Endodermal cell (in vitro differentiated cells): ENCODE measurements around the gene ADCY3. TPM values are rescaled to one million over a fixed set of nuclear protein-coding genes. Genes with fewer than 3 reads are reported as not detected.

Source experiments
- DNase-seq: peaks from one replicate; pipeline ENCODE4 v3.0.0-alpha.2; 2017
- H3K27ac ChIP-seq: 2 replicates; pipeline ENCODE4 v1.5.1; 2013; ENCODE audit warnings: mild to moderate bottlenecking, low read depth, low read length, moderate library complexity
- H3K27me3 ChIP-seq: 2 replicates; pipeline ENCODE4 v1.6.1; 2013; ENCODE audit warnings: mild to moderate bottlenecking, low read length, moderate library complexity; ENCODE audit not compliant: insufficient read depth, control insufficient read depth, poor library complexity, severe bottlenecking
- H3K36me3 ChIP-seq: 2 replicates; pipeline ENCODE4 v1.7.0; 2013; ENCODE audit warnings: mild to moderate bottlenecking, low read length, moderate library complexity; ENCODE audit not compliant: control insufficient read depth, insufficient read depth
- H3K4me1 ChIP-seq: one replicate; pipeline ENCODE4 v1.7.0; 2013; ENCODE audit warnings: low read length; ENCODE audit not compliant: control insufficient read depth, insufficient read depth
- H3K4me3 ChIP-seq: 2 replicates; pipeline ENCODE4 v1.5.1; 2013; ENCODE audit warnings: mild to moderate bottlenecking, low read length, moderate library complexity
- H3K9ac ChIP-seq: 2 replicates; pipeline ENCODE4 v1.6.1; 2013; ENCODE audit warnings: mild to moderate bottlenecking, low read length, moderate library complexity; ENCODE audit not compliant: poor library complexity, severe bottlenecking; ENCODE audit errors: extremely low read depth
- H3K9me3 ChIP-seq: 2 replicates; pipeline ENCODE4 v1.6.1; 2013; ENCODE audit warnings: mild to moderate bottlenecking, low read length, moderate library complexity; ENCODE audit not compliant: control insufficient read depth
- H3K27ac Mint-ChIP-seq: 2 replicates; pipeline ENCODE4 v1.8.0; 2020; ENCODE audit warnings: mixed read lengths
- H3K27me3 Mint-ChIP-seq: 2 replicates; pipeline ENCODE4 v1.8.0; 2021; ENCODE audit warnings: mild to moderate bottlenecking, mixed read lengths; ENCODE audit not compliant: insufficient read depth
- H3K36me3 Mint-ChIP-seq: 2 replicates; pipeline ENCODE4 v1.8.0; 2020; ENCODE audit warnings: low read depth, mixed read lengths
- H3K4me1 Mint-ChIP-seq: 2 replicates; pipeline ENCODE4 v1.8.0; 2020; ENCODE audit warnings: mixed read lengths
- H3K4me3 Mint-ChIP-seq: 2 replicates; pipeline ENCODE4 v1.8.0; 2020; ENCODE audit warnings: mild to moderate bottlenecking, moderate library complexity, mixed read lengths
- H3K9me3 Mint-ChIP-seq: 2 replicates; pipeline ENCODE4 v1.8.0; 2020; ENCODE audit warnings: mild to moderate bottlenecking, mixed read lengths
- WGBS, 2 experiments: methylation state at CpG; one replicate each; pipeline versions ENCODE4 v1.1.5 to v1.1.7; 2013; ENCODE audit warnings: missing lambda C conversion rate in 2 of 2, mixed read lengths in 1 of 2; ENCODE audit not compliant: insufficient coverage in 1 of 2, insufficient read length in 1 of 2; 5-methylcytosine and 5-hydroxymethylcytosine counted together
- total RNA-seq, 2 donors: library from RNA; stranded (reverse); fragmentation: NEBNext Ultra II Directional in 1 of 2; extraction: Animal tissue kit (Norgen Biotek cat#: 25700) in 1 of 2; gene quantifications; 2 replicates in 1 of 2; 3 replicates in 1 of 2; pipeline ENCODE4 v1.2.1, GENCODE V29; 2021
- TF ChIP-seq, protein P1 (sequence below): fragments of 200-600 bp; sonication (generic); conservative IDR thresholded peaks from 2 replicates; pipeline ENCODE4 v1.5.0; 2021; ENCODE audit warnings: antibody characterized with exemption, mild to moderate bottlenecking

Gene ADCY3
- total RNA-seq, 2 donors from 2014 or later = 29.8 to 41.2 TPM

DNA sequence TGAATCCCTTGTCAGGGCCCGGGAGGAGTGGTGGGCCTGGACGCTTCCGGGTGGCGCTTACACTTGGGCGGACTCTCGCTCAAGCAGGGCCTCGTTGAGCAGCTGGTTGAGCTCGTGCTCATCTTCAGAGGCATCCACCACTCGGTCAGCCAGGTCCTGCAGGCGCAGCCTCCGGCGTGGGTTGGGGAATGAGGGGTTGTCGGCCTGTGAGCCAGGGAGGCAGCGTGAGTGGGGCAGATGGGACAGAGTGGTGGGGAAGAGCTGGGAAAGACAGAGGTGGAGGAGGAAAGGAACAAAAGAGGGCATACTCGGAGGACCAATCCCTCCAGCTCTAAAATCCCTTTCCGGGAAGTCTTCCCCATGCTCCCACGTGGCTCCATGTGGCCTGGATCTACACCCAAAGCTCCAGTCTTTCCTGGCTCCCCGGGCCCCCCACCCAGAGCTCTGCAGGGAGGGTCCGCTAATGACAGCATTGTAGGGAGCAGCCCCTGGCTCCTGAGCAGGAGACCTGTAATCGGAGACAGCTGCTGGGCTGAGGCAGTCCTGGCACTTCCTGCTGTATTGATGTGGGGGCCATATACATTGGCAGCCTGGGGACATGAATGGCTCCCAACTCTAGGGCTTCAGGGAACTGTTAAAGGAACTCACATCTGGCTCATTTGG lies 85.2 kb downstream of the ADCY3 start:
- Mint-ChIP-seq H3K36me3 (peaks cover 29% of the 10 kb centered on the region), H3K4me1 (peaks cover 13% of the 10 kb centered on the region), H3K27ac (peak overlapping the region; percentile 39), H3K9me3 (peaks cover 1% of the 10 kb centered on the region), H3K27me3 (no peaks in the 10 kb centered on the region), H3K4me3 (no peak overlapping the region)
- Histone ChIP-seq H3K27ac (no peak overlapping the region), H3K4me1 (no peaks in the 10 kb centered on the region), H3K36me3 (peaks cover 4% of the 10 kb centered on the region), H3K9ac (no peak overlapping the region), H3K27me3 (no peaks in the 10 kb centered on the region), H3K4me3 (no peak overlapping the region), H3K9me3 (peaks cover 6% of the 10 kb centered on the region)
- TF ChIP-seq, protein P1, sequence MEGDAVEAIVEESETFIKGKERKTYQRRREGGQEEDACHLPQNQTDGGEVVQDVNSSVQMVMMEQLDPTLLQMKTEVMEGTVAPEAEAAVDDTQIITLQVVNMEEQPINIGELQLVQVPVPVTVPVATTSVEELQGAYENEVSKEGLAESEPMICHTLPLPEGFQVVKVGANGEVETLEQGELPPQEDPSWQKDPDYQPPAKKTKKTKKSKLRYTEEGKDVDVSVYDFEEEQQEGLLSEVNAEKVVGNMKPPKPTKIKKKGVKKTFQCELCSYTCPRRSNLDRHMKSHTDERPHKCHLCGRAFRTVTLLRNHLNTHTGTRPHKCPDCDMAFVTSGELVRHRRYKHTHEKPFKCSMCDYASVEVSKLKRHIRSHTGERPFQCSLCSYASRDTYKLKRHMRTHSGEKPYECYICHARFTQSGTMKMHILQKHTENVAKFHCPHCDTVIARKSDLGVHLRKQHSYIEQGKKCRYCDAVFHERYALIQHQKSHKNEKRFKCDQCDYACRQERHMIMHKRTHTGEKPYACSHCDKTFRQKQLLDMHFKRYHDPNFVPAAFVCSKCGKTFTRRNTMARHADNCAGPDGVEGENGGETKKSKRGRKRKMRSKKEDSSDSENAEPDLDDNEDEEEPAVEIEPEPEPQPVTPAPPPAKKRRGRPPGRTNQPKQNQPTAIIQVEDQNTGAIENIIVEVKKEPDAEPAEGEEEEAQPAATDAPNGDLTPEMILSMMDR = no peak
- DNase-seq = no peak
- 94 to 96% methylated on average over 5 to 20 of the region's 20 CpGs for WGBS, 2 experiments

DNA sequence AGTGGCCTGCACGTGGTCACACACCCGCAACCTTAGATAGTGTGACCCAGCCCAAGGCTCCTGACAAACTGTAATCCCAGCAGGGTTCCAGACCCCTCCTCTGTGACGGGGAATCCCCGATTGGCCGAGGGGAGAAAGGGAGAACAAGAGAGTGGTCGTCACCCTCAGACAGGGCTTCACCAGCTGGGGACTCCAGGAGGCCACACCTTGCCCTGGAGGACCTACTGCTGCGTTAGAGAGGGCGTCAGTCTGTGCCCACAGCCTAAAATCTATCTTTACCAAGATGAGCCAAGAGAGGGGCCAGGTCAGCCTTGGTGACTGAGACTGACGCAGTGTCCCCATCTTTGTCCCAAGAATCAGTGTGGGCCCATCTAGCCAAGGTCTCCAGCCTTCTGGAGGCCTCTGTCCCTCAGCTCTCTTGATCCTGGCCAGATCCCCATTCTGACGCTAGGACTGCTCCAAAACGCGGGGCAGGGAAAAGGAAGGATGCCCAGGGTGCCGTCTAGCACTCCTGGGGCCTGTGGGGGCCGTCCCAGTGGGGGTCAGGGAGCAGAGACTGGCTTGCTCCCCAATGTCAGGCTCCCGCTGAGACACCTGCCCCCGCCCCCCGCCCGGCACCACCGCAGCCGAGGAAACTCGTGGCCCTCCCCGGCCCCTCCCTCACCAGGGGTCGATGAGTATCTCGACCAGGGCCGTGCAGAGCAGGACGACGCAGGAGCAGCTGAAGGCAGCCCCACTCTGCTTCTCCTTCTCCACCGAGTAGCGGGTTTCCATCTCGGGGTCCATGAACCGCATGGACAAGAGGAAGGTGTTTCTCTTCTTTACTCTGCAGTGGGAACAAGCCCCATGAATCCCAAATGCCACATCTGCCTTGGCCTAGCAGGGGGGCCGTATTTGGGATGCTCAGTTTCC lies 86.0 kb downstream of the ADCY3 start:
- H3K4me3 ChIP-seq = no peak overlapping the region
- H3K4me1 Mint-ChIP-seq = peaks cover 13% of the 10 kb centered on the region
- TF ChIP-seq, protein P1 = no peak
- no peaks in the 10 kb centered on the region for H3K27me3 ChIP-seq
- no peaks in the 10 kb centered on the region for H3K4me1 ChIP-seq
- peaks cover 1% of the 10 kb centered on the region for H3K9me3 Mint-ChIP-seq
- H3K27me3 Mint-ChIP-seq = no peaks in the 10 kb centered on the region
- H3K9me3 ChIP-seq = peaks cover 6% of the 10 kb centered on the region
- peaks cover 29% of the 10 kb centered on the region for H3K36me3 Mint-ChIP-seq
- no peak overlapping the region for H3K27ac Mint-ChIP-seq
- no peak for DNase-seq
- WGBS, 2 experiments = 89 to 93% methylated on average over 14 to 32 of the region's 32 CpGs
- no peak overlapping the region for H3K4me3 Mint-ChIP-seq
- H3K27ac ChIP-seq = no peak overlapping the region
- H3K36me3 ChIP-seq = peaks cover 4% of the 10 kb centered on the region
- no peak overlapping the region for H3K9ac ChIP-seq

DNA sequence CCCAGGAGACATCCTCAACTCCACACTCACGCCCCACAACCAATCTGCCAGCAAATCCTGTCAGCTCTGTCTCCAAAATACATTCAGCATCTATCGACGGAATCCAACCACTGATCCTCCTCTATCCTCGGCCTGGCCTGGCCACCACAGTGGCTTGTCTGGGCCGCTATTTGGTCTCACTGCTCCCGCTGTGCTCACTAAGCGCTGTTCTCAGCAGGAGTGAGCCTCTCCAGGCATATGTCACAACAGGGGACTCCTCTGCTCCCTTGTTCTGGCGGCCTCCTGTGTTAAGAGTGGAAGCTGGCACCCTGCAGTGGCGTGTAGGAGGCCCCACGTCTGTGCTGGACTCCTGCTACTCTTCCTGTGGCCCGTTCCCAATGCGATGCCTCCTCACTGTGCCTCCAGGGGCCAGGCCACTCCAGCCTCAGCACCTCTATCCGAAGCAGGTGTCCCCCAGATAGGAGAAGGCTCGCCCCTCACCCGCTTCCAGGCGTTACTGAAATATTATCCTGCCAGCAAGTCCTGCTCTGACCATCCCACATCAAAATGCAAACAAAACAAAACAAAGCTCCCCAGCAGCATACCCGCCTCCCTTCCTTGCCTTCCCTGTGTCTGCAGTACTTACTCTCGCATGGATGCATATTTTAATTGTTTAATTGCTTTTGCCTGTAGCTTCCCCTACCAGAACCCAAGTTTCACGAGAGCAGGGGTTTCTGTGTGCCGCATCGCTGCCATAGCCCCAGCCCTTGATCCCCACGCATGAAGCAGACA lies 86.9 kb downstream of the ADCY3 start:
- Histone ChIP-seq H3K9ac (no peak overlapping the region), H3K9me3 (peaks cover 6% of the 10 kb centered on the region), H3K27me3 (no peaks in the 10 kb centered on the region), H3K27ac (peak overlapping the region; percentile 5), H3K4me1 (no peaks in the 10 kb centered on the region), H3K36me3 (peaks cover 4% of the 10 kb centered on the region), H3K4me3 (no peak overlapping the region)
- H3K9me3 Mint-ChIP-seq = peaks cover 1% of the 10 kb centered on the region
- no peaks in the 10 kb centered on the region for H3K27me3 Mint-ChIP-seq
- H3K4me1 Mint-ChIP-seq = peaks cover 13% of the 10 kb centered on the region
- peak; percentile 75 for DNase-seq
- TF ChIP-seq, protein P1 = no peak
- WGBS, 2 experiments = 76 to 77% methylated on average over 15 to 22 of the region's 22 CpGs
- no peak overlapping the region for H3K4me3 Mint-ChIP-seq
- H3K36me3 Mint-ChIP-seq = peaks cover 29% of the 10 kb centered on the region
- H3K27ac Mint-ChIP-seq = no peak overlapping the region
